ELF-1 (cell line): ENCODE data around the gene SRL.

Source experiments
- DNase-seq: peaks from one replicate; pipeline ENCODE4 v3.0.0-alpha.2; 2016; ENCODE audit warnings: low read depth, low spot score

SRL gene

GRCh38 chr16:4241928-4242283, at the start of gene SRL:
Gene SRL (minus strand): TSS chr16:4242080. CDS start chr16:4242067, 13 bp downstream.
- DNase-seq, result no peak

DNA sequence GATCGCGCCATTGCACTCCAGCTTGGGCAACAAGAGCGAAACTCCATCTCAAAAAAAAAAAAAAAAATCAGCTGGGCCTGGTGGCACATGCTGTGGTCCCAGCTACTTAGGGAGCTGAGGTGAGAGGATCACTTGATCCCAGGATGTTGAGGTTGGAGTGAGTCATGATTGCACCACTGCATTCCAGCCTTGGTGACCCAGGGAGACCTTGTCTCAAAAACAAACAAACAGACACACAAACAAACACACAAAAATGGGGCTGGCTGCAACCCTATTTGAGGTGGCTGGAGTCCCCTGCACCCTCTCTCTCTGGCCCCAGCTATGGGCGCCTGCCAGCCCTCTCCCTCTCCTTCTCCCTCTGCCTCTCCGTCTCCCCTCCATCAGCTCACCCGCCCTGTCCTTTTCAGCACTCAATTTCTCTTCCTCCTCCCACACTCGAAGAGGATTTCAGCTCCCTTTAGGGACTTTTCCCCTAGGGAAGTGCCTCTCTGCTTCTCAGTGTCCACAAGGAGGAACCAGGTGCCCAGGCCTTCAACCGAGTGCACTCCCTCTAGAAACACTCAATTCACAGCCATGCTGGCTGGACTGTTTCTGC, 48.5 kb upstream of the SRL start:
- DNase-seq, result peak; percentile 86

DNA sequence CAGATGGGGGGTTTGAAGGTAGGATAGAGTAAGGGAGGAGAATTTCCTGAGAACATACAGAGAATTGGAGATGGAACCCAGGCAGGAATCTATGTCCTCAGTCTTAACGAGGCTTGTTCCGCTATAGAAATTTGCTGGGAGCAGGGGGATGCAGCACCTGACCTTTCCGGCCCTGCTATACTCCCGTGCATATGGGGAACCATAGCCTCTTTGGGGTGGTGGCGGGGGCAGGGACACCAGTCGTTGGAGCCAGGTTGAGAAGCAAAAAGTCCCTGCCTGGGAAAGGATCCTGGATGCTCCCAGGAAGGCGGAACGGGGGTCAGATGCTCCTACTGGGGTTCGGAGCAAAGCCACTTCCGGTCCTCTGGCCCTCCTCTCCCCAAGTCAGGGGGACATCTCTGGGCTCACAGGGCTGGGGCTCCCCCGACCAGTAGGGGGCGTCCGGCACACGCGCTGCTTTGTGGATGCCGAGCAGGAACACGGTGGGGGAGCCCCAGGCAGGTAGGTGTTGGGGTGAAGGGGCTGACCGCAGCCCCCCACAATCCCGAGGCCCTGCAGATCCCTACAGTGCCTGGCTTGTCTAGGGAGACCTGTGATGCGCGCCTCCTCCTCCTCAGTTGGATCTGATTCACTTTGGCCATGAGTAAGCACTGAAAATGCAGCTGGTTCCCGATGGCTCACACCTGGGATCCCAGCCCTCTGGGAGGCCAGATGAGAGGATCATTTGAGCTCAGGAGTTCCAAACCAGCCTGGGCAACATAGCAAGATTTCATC, 46.5 kb upstream of the SRL start:
- peak; percentile 83 for DNase-seq

DNA sequence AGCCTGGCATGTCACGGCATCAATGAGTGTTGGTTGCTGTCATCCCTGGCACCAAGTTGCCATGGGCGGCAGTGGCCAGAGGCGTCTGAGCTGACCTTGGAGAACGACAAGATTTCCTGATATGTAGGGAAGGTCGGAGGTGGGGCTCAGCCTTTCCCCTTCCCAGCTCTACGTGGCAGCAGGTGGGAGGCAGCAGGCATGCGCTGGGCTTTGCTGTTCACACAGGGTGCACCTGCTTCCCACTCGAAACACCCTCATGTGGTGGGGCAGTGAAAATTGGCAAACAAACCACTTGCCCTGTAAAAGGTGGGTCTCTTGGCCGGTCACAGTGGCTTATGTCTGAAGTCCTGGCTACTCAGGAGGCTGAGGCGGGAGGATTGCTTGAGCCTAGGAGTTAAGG, 43.3 kb upstream of the SRL start:
- no peak for DNase-seq

DNA sequence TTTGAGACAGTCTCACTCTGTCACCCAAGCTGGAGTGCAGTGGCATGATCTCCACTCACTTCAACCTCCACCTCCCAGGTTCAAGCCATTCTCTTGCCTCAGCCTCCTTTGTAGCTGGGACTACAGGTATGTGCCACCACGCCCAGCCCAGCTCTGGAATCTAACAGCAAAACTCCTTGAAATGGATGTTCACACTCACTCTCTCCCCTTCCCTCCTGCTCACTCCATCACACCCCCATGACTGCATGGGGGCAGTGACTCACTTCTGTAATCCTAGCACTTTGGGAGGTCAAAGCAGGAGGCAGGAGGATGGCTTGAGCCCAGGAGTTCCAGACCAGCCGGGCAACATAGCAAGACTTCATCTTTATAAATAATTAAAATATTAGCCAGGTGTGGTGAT, 42.1 kb upstream of the SRL start:
- no peak for DNase-seq

DNA sequence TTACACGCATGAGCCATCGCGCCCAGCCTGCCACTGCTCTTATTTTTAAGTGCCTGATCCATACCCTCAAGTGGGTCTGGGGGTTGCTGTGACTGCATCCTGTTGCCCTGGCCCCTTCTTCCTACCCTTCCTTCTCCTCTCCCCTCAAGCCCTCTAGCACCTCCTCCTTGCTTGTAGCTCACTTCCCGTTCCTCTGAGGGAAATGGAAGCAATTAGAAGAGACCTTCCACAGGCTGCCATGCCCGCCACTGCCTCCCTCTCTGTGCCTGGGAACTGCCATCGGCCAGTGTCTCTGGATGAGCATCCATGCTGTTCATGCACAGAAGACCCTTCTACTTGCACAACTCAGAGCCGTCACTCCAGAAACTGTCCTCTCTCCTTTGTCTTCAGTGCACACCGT, 41.6 kb upstream of the SRL start:
- DNase-seq, result no peak

GRCh38 chr16:4280625-4281024, 38.7 kb upstream of the SRL start:
- DNase-seq, result no peak

DNA sequence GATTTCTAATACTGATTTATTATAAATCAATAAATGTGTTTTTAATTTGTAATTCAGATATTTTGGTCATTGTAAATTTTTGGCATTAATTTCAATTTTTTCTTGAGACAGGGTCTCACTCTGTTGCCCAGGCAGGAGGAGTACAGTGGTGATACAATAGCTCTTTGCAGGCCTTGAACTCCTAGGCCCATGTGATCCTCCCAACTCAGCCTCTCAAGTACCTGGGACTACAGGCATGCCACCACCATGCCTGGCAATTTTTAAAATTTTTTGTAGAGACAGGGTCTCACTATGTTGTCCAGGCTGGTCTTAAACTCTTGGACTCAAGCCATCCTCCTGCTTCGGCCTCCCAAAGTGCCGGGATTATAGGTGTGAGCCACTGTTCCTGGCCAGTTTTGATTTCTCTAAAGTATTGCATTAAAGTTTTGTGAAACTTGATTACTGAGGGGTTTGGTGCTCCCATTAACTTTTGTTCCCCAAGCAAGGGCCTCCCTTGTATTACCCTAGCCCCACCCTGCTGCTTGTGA, 36.2 kb upstream of the SRL start:
- no peak for DNase-seq

GRCh38 chr16:4275861-4276260, 34.0 kb upstream of the SRL start:
- no peak for DNase-seq

GRCh38 chr16:4273858-4274311, 32.0 kb upstream of the SRL start:
- peak; percentile 90 for DNase-seq

- peak; percentile 64 for DNase-seq
These were observed 30.5 kb upstream of the SRL start for GRCh38 chr16:4272114-4272956.

DNA sequence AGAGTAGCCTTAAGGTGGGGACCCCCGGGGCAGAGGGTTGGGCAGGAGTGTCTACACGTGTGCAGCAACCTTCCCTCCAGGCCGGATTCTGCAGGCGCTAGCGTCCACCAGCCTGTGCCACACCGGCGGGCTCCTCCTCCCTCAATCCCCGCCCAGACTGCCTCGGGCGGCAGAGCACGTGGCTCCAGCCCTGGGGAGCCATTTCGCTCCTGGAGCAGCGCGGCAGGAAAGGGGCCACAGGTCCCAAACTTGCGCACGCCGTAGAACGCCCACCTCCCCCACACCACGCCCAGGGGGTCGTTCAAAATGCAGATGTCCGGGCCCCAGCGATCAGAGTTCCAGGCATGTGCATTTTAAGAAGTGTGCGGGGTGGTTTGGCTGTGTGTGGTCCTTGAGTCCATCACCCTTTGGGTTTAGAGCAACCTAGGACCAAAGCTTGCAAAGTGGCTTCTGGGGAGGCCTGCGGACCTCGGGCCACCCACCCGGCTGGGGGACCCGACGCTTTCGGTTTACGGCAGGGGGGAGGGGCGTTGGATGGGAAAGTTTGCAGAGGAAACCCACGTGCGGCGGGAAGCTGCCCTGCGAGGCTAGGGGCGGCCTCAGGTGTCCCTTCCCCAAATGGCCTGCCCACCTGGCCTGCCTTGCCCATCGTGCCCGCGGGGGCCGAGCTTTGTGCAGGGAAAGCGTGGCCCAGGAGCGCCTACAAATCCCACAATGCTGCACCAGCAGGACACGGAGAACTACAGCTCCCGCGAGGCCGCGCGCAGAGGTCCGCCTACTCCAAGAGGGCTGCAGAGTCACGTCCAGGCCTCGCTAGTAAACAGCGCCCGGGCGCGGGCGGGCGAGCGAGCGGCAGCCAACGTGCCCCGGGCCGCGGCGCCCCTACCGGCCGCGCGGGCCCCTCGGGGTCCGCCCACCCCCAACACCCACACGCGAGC, 29.6 kb upstream of the SRL start:
- peak; percentile 93 for DNase-seq

DNA sequence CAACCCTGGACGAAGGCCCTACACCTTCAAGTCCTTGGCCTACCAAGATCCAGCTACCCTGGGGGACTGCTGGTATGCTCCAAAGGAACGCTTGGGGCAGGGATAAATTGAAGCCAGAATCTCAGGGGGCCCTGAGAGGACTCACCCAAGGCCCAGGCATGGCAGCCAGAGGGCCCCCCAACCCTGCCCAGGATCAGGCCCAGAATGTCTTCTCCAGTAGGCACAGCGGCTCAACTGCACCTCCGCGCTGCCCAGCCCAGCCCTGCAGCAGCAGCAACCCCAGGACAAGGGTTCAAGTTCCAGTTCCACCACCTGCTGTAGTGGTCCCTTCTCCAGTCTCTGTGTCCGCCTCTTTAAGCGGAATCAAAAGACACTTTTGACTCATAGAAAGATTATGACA, 28.7 kb upstream of the SRL start:
- no peak for DNase-seq

- DNase-seq, result no peak
These were observed 28.2 kb upstream of the SRL start for GRCh38 chr16:4270091-4270490.

- peak; percentile 49 for DNase-seq
These were observed 24.5 kb upstream of the SRL start for GRCh38 chr16:4266372-4266771.

DNA sequence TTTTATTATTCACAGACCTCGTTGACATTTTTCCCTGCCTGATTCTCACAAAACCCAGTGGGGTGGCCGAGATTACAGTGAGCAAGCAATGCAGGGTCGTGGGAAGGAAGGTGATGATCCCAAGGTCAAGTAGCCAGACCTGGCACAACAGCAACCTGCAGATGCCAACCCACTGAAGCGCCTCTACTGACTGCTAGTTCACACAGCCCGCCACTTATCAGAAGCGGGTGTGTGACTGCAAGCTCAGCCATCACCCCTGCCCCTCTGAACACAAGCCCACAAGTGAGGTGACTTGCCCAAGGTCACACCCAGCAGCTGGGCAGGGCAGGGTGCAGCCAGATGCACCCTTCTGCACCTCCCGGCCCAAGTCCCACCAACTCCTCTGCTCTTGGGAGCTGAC, 23.8 kb upstream of the SRL start:
- no peak for DNase-seq

GRCh38 chr16:4264546-4264945, 22.7 kb upstream of the SRL start:
- no peak for DNase-seq

DNA sequence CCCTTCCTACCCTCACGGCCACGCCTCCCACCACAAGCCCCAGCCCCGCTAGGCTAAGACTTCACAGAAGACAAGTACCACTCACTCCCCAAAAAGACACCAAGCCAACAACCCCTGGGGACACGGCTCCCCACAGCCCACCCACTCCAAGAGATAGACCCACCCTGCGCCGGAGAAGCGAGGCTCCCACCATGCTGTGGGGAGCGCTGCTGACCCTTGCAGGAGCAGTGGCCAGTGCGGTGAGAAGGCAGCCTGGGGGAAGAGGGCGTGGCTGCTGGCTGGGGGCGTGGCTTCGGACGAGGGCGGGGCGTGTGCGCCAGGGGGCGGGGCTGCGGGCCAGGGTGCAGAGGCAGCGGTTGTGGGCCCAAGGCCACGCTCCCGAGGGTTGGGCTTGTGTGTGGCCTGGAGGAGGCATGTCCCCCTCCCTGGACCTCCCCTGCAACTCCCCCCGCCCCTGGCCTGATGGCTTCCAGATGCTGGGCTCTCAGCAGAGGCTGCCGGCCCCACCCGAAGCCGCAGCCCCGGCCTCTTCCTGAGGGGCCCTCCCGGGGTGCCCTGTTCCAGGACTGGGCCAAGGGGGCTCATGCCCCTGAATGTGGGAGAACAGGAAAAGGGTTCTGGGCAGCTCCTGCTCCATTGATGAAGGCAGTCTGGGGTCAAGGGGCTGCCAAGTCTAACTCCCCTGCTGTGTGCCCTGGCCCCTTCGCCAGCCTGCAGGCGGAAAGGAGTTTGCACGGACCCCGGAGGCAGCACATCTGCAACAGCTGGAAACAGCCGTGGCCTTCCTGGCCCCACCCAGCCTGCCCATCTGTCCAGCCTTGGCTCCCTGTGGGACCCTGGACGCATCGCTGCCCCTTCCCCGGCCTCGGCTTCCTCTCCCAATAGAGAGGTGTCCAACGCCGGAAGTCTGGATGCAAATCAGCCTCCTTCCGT, 21.9 kb upstream of the SRL start:
- peak; percentile 90 for DNase-seq

- DNase-seq, result peak; percentile 47
These were observed 20.5 kb upstream of the SRL start for GRCh38 chr16:4262303-4262835.
